SU-DHL-6 (cell line): ENCODE results near the gene NOB1.
A peak's percentile ranks its signal among the peaks of the same experiment; 100 is the strongest.

ENCODE experiments used
- H2AFZ ChIP-seq: fragments of 200-600 bp; sonication (generic); 2 replicates; pipeline ENCODE4 v1.6.1; 2014; ENCODE audit warnings: low read depth, mild to moderate bottlenecking, moderate library complexity, mixed read lengths, antibody characterized with exemption, low read length; ENCODE audit not compliant: severe bottlenecking
- H3F3A ChIP-seq: fragments of 200-600 bp; shearing (Covaris generic); 2 replicates; pipeline ENCODE4 v1.6.0; 2016; ENCODE audit warnings: antibody characterized with exemption, mild to moderate bottlenecking; ENCODE audit not compliant: insufficient read depth
- H3K27ac ChIP-seq: fragments of 200-600 bp; sonication (generic); 2 replicates; pipeline ENCODE4 v1.5.1; 2016; ENCODE audit warnings: low read depth, mild to moderate bottlenecking, low read length, moderate library complexity, mixed read lengths
- H3K27me3 ChIP-seq: fragments of 200-600 bp; sonication (generic), shearing (Covaris generic); 2 replicates; pipeline ENCODE4 v1.6.0; 2014; ENCODE audit warnings: mild to moderate bottlenecking, low read length
- H3K36me3 ChIP-seq: fragments of 200-600 bp; sonication (generic); 2 replicates; pipeline ENCODE4 v1.6.1; 2014; ENCODE audit warnings: mild to moderate bottlenecking, low read length, mixed read lengths
- H3K4me2 ChIP-seq: fragments of 300-600, 200-600 bp; shearing (Covaris generic), sonication (generic); 2 replicates; pipeline ENCODE4 v1.6.0; 2014; ENCODE audit warnings: low read length, low read depth, mild to moderate bottlenecking; ENCODE audit not compliant: poor library complexity, severe bottlenecking
- H3K4me3 ChIP-seq: fragments of 200-600 bp; sonication (generic); 2 replicates; pipeline ENCODE4 v1.5.1; 2014; ENCODE audit warnings: antibody characterized with exemption, low read length, mild to moderate bottlenecking, mixed read lengths; ENCODE audit not compliant: insufficient read depth, poor library complexity, severe bottlenecking
- H3K79me2 ChIP-seq: fragments of 200-600 bp; sonication (generic); 2 replicates; pipeline ENCODE4 v1.6.1; 2014; ENCODE audit warnings: mild to moderate bottlenecking, low read length, moderate library complexity; ENCODE audit not compliant: insufficient read depth
- H3K9ac ChIP-seq: fragments of 200-600 bp; sonication (generic); 2 replicates; pipeline ENCODE4 v1.7.0; 2014; ENCODE audit warnings: mild to moderate bottlenecking, low read length
- H3K9me2 ChIP-seq: fragments of 200-600 bp; sonication (generic); replicated peaks from 2 replicates; pipeline ENCODE4 v1.6.1; 2014; ENCODE audit warnings: low read length; ENCODE audit not compliant: insufficient read depth
- H3K9me3 ChIP-seq: fragments of 200-600 bp; sonication (generic); 2 replicates; pipeline ENCODE4 v1.6.1; 2014; ENCODE audit warnings: low read length, mixed read lengths; ENCODE audit not compliant: insufficient read depth
- H4K20me1 ChIP-seq: fragments of 200-600 bp; sonication (generic); 2 replicates; pipeline ENCODE4 v1.6.1; 2014; ENCODE audit warnings: low read depth, mild to moderate bottlenecking, antibody characterized with exemption, low read length, moderate library complexity, mixed read lengths
- CTCF ChIP-seq: fragments of 200-600 bp; sonication (generic); IDR thresholded peaks from one replicate; pipeline ENCODE4 v1.5.1; 2017; ENCODE audit warnings: antibody characterized with exemption, mild to moderate bottlenecking, low read length, moderate library complexity; ENCODE audit not compliant: insufficient read depth, poor library complexity, severe bottlenecking
- EZH2phosphoT487 ChIP-seq: fragments of 200-600 bp; sonication (generic), shearing (Covaris generic); conservative IDR thresholded peaks from 2 replicates; pipeline ENCODE4 v1.6.1; 2018; ENCODE audit warnings: mild to moderate bottlenecking, antibody characterized with exemption, low read length, moderate library complexity, mixed read lengths

Gene NOB1

DNA sequence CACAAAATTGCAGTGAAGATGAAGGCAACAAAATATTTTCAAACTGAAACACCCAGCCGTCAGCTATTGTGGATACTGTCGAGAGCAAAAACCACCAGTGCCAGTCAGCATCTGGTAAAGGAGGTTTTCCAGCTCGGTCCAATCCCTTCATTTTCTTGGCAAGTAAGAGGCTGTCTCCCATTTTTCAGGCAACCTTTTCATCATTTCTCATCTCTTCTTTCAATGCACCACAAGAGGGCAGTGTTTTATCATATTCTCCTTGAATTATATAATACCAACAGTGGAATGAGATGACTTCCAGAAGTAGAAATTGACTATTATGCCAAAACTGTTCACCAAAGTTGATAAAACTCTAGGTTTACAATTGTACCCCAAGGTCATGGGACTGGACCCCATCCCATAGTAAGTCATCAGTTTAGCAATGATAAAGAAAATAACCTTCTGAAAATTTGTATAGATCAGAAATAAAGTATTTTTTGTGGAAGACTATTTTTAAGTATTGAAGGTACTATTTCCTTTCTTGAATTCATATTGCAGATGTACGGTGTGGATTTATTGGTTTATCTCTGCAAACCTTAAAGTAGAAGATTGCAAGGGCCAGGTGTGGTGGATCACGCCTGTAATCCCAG, 45.2 kb downstream of the NOB1 start:
- Histone ChIP-seq H3K9me2 (no peaks in the 10 kb centered on the region), H3K4me3 (no peak overlapping the region), H3K27ac (no peak overlapping the region), H4K20me1 (no peaks in the 10 kb centered on the region), H3K27me3 (no peaks in the 10 kb centered on the region), H3K79me2 (no peaks in the 10 kb centered on the region), H3K9me3 (no peaks in the 10 kb centered on the region), H3K4me2 (no peak overlapping the region), H3F3A (no peaks in the 10 kb centered on the region), H3K36me3 (no peaks in the 10 kb centered on the region), H2AFZ (peak overlapping the region; percentile 3), H3K9ac (no peak overlapping the region)
- TF ChIP-seq CTCF (peak; percentile 58), EZH2phosphoT487 (no peak)

- Histone ChIP-seq H3K4me2 (no peak overlapping the region), H4K20me1 (no peaks in the 10 kb centered on the region), H3K79me2 (no peaks in the 10 kb centered on the region), H3K4me3 (no peak overlapping the region), H2AFZ (no peak overlapping the region), H3K9me3 (no peaks in the 10 kb centered on the region), H3F3A (no peaks in the 10 kb centered on the region), H3K27ac (no peak overlapping the region), H3K27me3 (no peaks in the 10 kb centered on the region), H3K9me2 (no peaks in the 10 kb centered on the region), H3K36me3 (no peaks in the 10 kb centered on the region), H3K9ac (no peak overlapping the region)
- TF ChIP-seq EZH2phosphoT487 (no peak), CTCF (no peak)
These were observed 46.6 kb downstream of the NOB1 start for GRCh38 chr16:69707920-69708683.

- Histone ChIP-seq H2AFZ (no peak overlapping the region), H4K20me1 (no peaks in the 10 kb centered on the region), H3K9ac (no peak overlapping the region), H3F3A (no peaks in the 10 kb centered on the region; the same call in 1 of the 2 replicates), H3K4me3 (no peak overlapping the region), H3K9me2 (no peaks in the 10 kb centered on the region), H3K4me2 (no peak overlapping the region), H3K27ac (no peak overlapping the region), H3K79me2 (no peaks in the 10 kb centered on the region), H3K36me3 (no peaks in the 10 kb centered on the region), H3K9me3 (no peaks in the 10 kb centered on the region), H3K27me3 (no peaks in the 10 kb centered on the region)
- TF ChIP-seq EZH2phosphoT487 (no peak), CTCF (no peak)
These were observed 47.8 kb downstream of the NOB1 start for GRCh38 chr16:69706975-69707340.
